HepG2 (cell line): ENCODE measurements around the gene NEK8. TPM values are rescaled to one million over a fixed set of nuclear protein-coding genes. Genes with fewer than 3 reads are reported as not detected.

Experiments
- AGO1 ChIP-seq: fragments of 200-400 bp; formaldehyde crosslinking; IDR thresholded peaks from 2 replicates; pipeline ENCODE4 v1.6.1; 2017; ENCODE audit warnings: mild to moderate bottlenecking, low read depth, low read length, moderate library complexity; ENCODE audit not compliant: poor library complexity, severe bottlenecking
- AGO2 ChIP-seq: fragments of 200-400 bp; formaldehyde crosslinking; optimal IDR thresholded peaks from 2 replicates; pipeline ENCODE3; 2017; ENCODE audit warnings: mild to moderate bottlenecking, low read depth, low read length, moderate library complexity
- ASH2L ChIP-seq: fragments of 300-600, 200-600 bp; sonication (generic); IDR thresholded peaks from 2 replicates; pipeline ENCODE4 v1.7.0; 2017; ENCODE audit warnings: low read depth, mild to moderate bottlenecking, moderate library complexity, mixed read lengths, low read length; ENCODE audit not compliant: insufficient read length
- DMAP1 ChIP-seq: IDR thresholded peaks from 2 replicates; pipeline ENCODE4 v1.6.1; 2016
- GFI1 ChIP-seq: sonication (generic); formaldehyde crosslinking; IDR thresholded peaks from 2 replicates; pipeline ENCODE4 v1.5.0; 2020; ENCODE audit warnings: missing genetic modification reagents, mild to moderate bottlenecking, borderline replicate concordance
- HOXA5 ChIP-seq: sonication (generic); formaldehyde crosslinking; IDR thresholded peaks from 2 replicates; pipeline ENCODE4 v1.4.0; 2020; ENCODE audit warnings: missing genetic modification reagents
- MXD4 ChIP-seq: IDR thresholded peaks from 2 replicates; pipeline ENCODE4 v1.6.1; 2016; ENCODE audit warnings: mild to moderate bottlenecking, missing biosample characterization, missing genetic modification reagents
- MZF1 ChIP-seq: sonication (generic); formaldehyde crosslinking; IDR thresholded peaks from 2 replicates; pipeline ENCODE4 v1.8.1; 2023; ENCODE audit warnings: mild to moderate bottlenecking, missing genetic modification reagents, borderline replicate concordance
- NCOA1 ChIP-seq: sonication (generic); formaldehyde crosslinking; IDR thresholded peaks from 2 replicates; pipeline ENCODE4 v1.9.0; 2021; ENCODE audit warnings: missing genetic modification reagents
- NONO ChIP-seq, 2 experiments: fragments of 450-650 bp in 1 of 2; sonication (generic) in 1 of 2; formaldehyde crosslinking in 1 of 2; IDR thresholded peaks in 1 of 2; conservative IDR thresholded peaks in 1 of 2; 2 replicates each; pipeline versions ENCODE4 v1.6.1 to v1.8.0; 2017 to 2022; ENCODE audit warnings: mild to moderate bottlenecking in 1 of 2, missing genetic modification reagents in 1 of 2, moderate library complexity in 1 of 2
- PHF8 ChIP-seq: sonication (generic); formaldehyde crosslinking; IDR thresholded peaks from 2 replicates; pipeline ENCODE4 v1.5.0; 2020; ENCODE audit warnings: missing genetic modification reagents
- SOX13 ChIP-seq, 3 experiments: fragments of 450-650 bp in 1 of 3; sonication (generic) in 1 of 3; formaldehyde crosslinking in 1 of 3; IDR thresholded peaks in 2 of 3; conservative IDR thresholded peaks in 1 of 3; 2 replicates each; pipeline versions ENCODE4 v1.5.0 to v1.6.1; 2016 to 2020; ENCODE audit warnings: antibody characterized with exemption in 1 of 3, mild to moderate bottlenecking in 1 of 3, missing compliant biosample characterization in 1 of 3, missing genetic modification reagents in 1 of 3, moderate library complexity in 1 of 3
- TP53 ChIP-seq: sonication (generic); formaldehyde crosslinking; conservative IDR thresholded peaks from 2 replicates; pipeline ENCODE4 v1.4.0; 2020; ENCODE audit warnings: missing genetic modification reagents
- ZFX ChIP-seq: sonication (generic); formaldehyde crosslinking; IDR thresholded peaks from 2 replicates; pipeline ENCODE4 v1.4.0; 2020; ENCODE audit warnings: mild to moderate bottlenecking, low read depth, missing genetic modification reagents, moderate library complexity
- ZNF124 ChIP-seq: sonication (generic); formaldehyde crosslinking; IDR thresholded peaks from 2 replicates; pipeline ENCODE4 v1.4.0; 2020; ENCODE audit warnings: missing genetic modification reagents
- ZNF230 ChIP-seq: sonication (generic); formaldehyde crosslinking; IDR thresholded peaks from 2 replicates; pipeline ENCODE4 v1.4.0; 2020; ENCODE audit warnings: mild to moderate bottlenecking, missing genetic modification reagents
- ZNF256 ChIP-seq: sonication (generic); formaldehyde crosslinking; conservative IDR thresholded peaks from 2 replicates; pipeline ENCODE4 v1.4.0; 2020; ENCODE audit warnings: missing genetic modification reagents
- ZNF317 ChIP-seq: sonication (generic); formaldehyde crosslinking; IDR thresholded peaks from 2 replicates; pipeline ENCODE4 v1.5.0; 2020; ENCODE audit warnings: mild to moderate bottlenecking, missing genetic modification reagents
- ZNF672 ChIP-seq: sonication (generic); formaldehyde crosslinking; IDR thresholded peaks from 2 replicates; pipeline ENCODE4 v1.8.1; 2022; ENCODE audit warnings: missing genetic modification reagents
- ZNF724P ChIP-seq: sonication (generic); formaldehyde crosslinking; IDR thresholded peaks from 2 replicates; pipeline ENCODE4 v1.8.0; 2022; ENCODE audit warnings: missing genetic modification reagents, borderline replicate concordance
- ZNF749 ChIP-seq: sonication (generic); formaldehyde crosslinking; IDR thresholded peaks from 2 replicates; pipeline ENCODE4 v1.8.0; 2022; ENCODE audit warnings: mild to moderate bottlenecking, missing genetic modification reagents, moderate library complexity, borderline replicate concordance
- ZSCAN20 ChIP-seq: sonication (generic); formaldehyde crosslinking; IDR thresholded peaks from 2 replicates; pipeline ENCODE4 v1.4.0; 2020; ENCODE audit warnings: missing genetic modification reagents, mild to moderate bottlenecking, borderline replicate concordance
- polyA plus RNA-seq, 8 experiments: library from polyadenylated mRNA; depleted of rRNA in 3 of 8; stranded (reverse) in 7 of 8; unstranded in 1 of 8; fragments of >200 nt; fragmentation: Illumina TruSeq in 4 of 8; extraction: Trizol in 4 of 8; gene quantifications; 2 replicates each; pipeline versions ENCODE4 v1.2.1 to v1.2.3, GENCODE V29; 2011 to 2016; ENCODE audit warnings: low read depth in 4 of 8, missing spikeins in 1 of 8, mixed read lengths in 1 of 8; ENCODE audit not compliant: insufficient read depth in 1 of 8
- total RNA-seq, 5 experiments: library from RNA; depleted of rRNA; stranded (reverse); fragments of >200 nt; fragmentation: Illumina TruSeq; extraction: Trizol; gene quantifications; 2 replicates each; pipeline ENCODE4 v1.2.3, GENCODE V29; 2016; ENCODE audit warnings: low read depth in 1 of 5
- TF ChIP-seq, protein P1 (sequence below): sonication (generic); formaldehyde crosslinking; IDR thresholded peaks from 2 replicates; pipeline ENCODE4 v1.4.0; 2020; ENCODE audit warnings: missing genetic modification reagents, borderline replicate concordance
- TF ChIP-seq, protein P2 (sequence below): IDR thresholded peaks from 2 replicates; pipeline ENCODE4 v1.6.1; 2016; ENCODE audit warnings: missing genetic modification reagents, missing compliant biosample characterization
- TF ChIP-seq, protein P3 (sequence below): sonication (generic); formaldehyde crosslinking; IDR thresholded peaks from 2 replicates; pipeline ENCODE4 v1.5.1; 2020; ENCODE audit warnings: missing genetic modification reagents, mild to moderate bottlenecking, borderline replicate concordance

NEK8 gene
- total and polyA plus RNA-seq, 2 of the 13 experiments (the other 11 are each of a cell fraction or from before 2014, with no cell fraction given), result 5.8 to 13.5 TPM

DNA sequence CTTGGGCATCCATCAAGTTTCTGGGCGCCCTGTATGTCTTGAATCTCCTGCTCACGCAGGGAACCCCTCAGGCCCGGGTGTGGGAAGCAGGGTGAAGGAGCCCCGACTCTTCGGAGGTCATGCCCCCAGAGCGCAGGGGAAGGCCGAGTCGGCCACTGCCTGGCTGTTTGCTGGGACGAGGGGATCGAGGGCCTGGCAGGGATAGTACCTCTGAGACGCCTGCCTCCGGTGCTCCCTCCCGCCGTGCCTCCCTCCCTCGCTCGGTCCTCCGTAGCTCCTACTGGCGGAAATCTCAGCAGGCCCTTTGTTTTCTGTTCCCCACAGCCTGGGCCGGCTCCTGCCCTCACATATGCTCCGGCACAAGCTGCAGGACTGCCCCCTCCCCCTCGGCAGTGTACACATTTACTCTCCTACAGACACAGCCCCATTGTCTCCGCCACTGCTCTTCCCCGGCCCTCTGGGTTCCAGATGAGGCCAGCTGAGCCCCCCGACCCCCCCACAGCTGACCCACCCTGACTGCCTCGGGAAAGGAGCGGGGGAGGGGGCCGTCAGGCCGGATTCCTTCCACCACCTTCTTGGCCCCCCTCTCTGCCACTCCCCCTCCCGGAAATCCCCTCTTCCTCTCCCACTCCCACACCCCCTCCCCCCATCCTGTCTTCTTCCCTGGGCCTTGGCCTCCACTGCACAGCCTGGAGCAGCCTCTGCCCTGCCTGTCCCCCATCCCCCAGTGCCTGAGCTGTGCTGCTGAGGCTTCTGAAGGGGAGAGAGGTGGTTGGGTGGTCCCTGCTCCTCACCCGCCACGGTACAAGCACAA is 16.6 kb downstream of the NEK8 start (continued):
- TF ChIP-seq, protein P1, sequence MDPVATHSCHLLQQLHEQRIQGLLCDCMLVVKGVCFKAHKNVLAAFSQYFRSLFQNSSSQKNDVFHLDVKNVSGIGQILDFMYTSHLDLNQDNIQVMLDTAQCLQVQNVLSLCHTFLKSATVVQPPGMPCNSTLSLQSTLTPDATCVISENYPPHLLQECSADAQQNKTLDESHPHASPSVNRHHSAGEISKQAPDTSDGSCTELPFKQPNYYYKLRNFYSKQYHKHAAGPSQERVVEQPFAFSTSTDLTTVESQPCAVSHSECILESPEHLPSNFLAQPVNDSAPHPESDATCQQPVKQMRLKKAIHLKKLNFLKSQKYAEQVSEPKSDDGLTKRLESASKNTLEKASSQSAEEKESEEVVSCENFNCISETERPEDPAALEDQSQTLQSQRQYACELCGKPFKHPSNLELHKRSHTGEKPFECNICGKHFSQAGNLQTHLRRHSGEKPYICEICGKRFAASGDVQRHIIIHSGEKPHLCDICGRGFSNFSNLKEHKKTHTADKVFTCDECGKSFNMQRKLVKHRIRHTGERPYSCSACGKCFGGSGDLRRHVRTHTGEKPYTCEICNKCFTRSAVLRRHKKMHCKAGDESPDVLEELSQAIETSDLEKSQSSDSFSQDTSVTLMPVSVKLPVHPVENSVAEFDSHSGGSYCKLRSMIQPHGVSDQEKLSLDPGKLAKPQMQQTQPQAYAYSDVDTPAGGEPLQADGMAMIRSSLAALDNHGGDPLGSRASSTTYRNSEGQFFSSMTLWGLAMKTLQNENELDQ (CRISPR knock-in tag), result no peak
- TF ChIP-seq, protein P2, sequence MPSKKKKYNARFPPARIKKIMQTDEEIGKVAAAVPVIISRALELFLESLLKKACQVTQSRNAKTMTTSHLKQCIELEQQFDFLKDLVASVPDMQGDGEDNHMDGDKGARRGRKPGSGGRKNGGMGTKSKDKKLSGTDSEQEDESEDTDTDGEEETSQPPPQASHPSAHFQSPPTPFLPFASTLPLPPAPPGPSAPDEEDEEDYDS (CRISPR knock-in tag), result peak; percentile 59
- TF ChIP-seq AGO2 (peak; percentile 88), ZFX (peak; percentile 73), HOXA5 (0 out of 2 replicates have a peak, but pooled peaks have one; percentile 59), MXD4 (CRISPR knock-in tag) (no peak), ZNF317 (CRISPR knock-in tag) (0 out of 2 replicates have a peak, but pooled peaks have one; percentile 22), ZNF724P (CRISPR knock-in tag) (no peak; the same call in 1 of the 2 replicates), MZF1 (CRISPR knock-in tag) (0 out of 2 replicates have a peak, but pooled peaks have one; percentile 15), ZSCAN20 (CRISPR knock-in tag) (no peak), ZNF230 (CRISPR knock-in tag) (peak; percentile 17; the same call in 1 of the 2 replicates), SOX13 (IDR thresholded peaks at IDR 0.05) (no peak), SOX13 (CRISPR knock-in tag; conservative IDR thresholded peaks at IDR 0.05 in 1 of 2, IDR thresholded peaks at IDR 0.05 in 1 of 2) (peak in 1 of 2 experiments; percentile 80; a peak in 2 of 4 replicates), NCOA1 (CRISPR knock-in tag) (no peak), ZNF672 (CRISPR knock-in tag) (peak; percentile 78; the same call in 1 of the 2 replicates), ASH2L (peak; percentile 45), GFI1 (CRISPR knock-in tag) (peak; percentile 98), ZNF124 (CRISPR knock-in tag) (no peak), TP53 (CRISPR knock-in tag) (no peak), DMAP1 (CRISPR knock-in tag) (peak; percentile 29; the same call in 1 of the 2 replicates), AGO1 (no peak), ZNF749 (CRISPR knock-in tag) (no peak), PHF8 (CRISPR knock-in tag) (no peak), NONO (IDR thresholded peaks at IDR 0.05) (no peak), NONO (CRISPR knock-in tag; conservative IDR thresholded peaks at IDR 0.05) (peak; percentile 84), ZNF256 (CRISPR knock-in tag) (no peak)
- TF ChIP-seq, protein P3, sequence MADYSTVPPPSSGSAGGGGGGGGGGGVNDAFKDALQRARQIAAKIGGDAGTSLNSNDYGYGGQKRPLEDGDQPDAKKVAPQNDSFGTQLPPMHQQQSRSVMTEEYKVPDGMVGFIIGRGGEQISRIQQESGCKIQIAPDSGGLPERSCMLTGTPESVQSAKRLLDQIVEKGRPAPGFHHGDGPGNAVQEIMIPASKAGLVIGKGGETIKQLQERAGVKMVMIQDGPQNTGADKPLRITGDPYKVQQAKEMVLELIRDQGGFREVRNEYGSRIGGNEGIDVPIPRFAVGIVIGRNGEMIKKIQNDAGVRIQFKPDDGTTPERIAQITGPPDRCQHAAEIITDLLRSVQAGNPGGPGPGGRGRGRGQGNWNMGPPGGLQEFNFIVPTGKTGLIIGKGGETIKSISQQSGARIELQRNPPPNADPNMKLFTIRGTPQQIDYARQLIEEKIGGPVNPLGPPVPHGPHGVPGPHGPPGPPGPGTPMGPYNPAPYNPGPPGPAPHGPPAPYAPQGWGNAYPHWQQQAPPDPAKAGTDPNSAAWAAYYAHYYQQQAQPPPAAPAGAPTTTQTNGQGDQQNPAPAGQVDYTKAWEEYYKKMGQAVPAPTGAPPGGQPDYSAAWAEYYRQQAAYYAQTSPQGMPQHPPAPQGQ, result no peak
